Motor neuron (in vitro differentiated cells): Measurements from ENCODE around the gene DCST2. TPM values are rescaled to one million over a fixed set of nuclear protein-coding genes. Genes with fewer than 3 reads are reported as not detected.
"Not testable (repeated sequence)": the region's sequence is repeated elsewhere in the genome, so short reads cannot be mapped to it uniquely, and the experiment has no call there.

Source experiments
- ATAC-seq, 8 experiments: fragments of 200-7000 bp; cut with Tn5 transposase; replicated peaks in 6 of 8; 2 replicates each; pipeline ENCODE4 v1.8.0; 2021; ENCODE audit warnings: mild to moderate bottlenecking in 8 of 8, moderate library complexity in 8 of 8
- H3K27ac ChIP-seq, 2 donors: fragments of 250-450 bp; sonication (Bioruptor Pico); 2 replicates each; pipeline ENCODE4 v1.9.0; 2021; ENCODE audit warnings: antibody characterized with exemption in 2 of 2, mild to moderate bottlenecking in 2 of 2, moderate library complexity in 1 of 2
- H3K4me1 ChIP-seq, 2 donors: fragments of 250-450 bp; sonication (Bioruptor Pico); replicated peaks in 1 of 2; 2 replicates each; pipeline ENCODE4 v1.6.1; 2021; ENCODE audit warnings: antibody characterized with exemption in 2 of 2, mild to moderate bottlenecking in 2 of 2, moderate library complexity in 1 of 2
- H3K4me3 ChIP-seq, 5 donors: fragments of 250-450 bp; sonication (Bioruptor Pico); 2 replicates each; pipeline ENCODE4 v1.9.0; 2021; ENCODE audit warnings: antibody characterized with exemption in 5 of 5, mild to moderate bottlenecking in 5 of 5, moderate library complexity in 4 of 5
- WGBS, 10 experiments: fragments of 450-650 bp; shearing (Covaris generic); methylation state at CpG; one replicate each; pipeline ENCODE4 v1.0.0; 2022; 5-methylcytosine and 5-hydroxymethylcytosine counted together
- in situ Hi-C, 9 experiments: fragments of 400-800 bp; cut with MboI; loops; one replicate each; pipeline ENCODE4 v1.15.0; 2021; ENCODE audit warnings: low sequenced_read_pairs in 9 of 9, low pct_unique_long_range_greater_than_20kb in 2 of 9; ENCODE audit not compliant: unreplicated experiment in 9 of 9
- total RNA-seq, 8 experiments: library from RNA; unstranded; fragments of 300-600 nt; gene quantifications; 2 replicates each; pipeline versions ENCODE4 v1.2.3 to v1.2.4, GENCODE V29; 2022

DCST2 gene
- total RNA-seq, 8 experiments from 2014 or later, result 0.22 to 2.8 (median 0.78) TPM; not detected in 1

DNA sequence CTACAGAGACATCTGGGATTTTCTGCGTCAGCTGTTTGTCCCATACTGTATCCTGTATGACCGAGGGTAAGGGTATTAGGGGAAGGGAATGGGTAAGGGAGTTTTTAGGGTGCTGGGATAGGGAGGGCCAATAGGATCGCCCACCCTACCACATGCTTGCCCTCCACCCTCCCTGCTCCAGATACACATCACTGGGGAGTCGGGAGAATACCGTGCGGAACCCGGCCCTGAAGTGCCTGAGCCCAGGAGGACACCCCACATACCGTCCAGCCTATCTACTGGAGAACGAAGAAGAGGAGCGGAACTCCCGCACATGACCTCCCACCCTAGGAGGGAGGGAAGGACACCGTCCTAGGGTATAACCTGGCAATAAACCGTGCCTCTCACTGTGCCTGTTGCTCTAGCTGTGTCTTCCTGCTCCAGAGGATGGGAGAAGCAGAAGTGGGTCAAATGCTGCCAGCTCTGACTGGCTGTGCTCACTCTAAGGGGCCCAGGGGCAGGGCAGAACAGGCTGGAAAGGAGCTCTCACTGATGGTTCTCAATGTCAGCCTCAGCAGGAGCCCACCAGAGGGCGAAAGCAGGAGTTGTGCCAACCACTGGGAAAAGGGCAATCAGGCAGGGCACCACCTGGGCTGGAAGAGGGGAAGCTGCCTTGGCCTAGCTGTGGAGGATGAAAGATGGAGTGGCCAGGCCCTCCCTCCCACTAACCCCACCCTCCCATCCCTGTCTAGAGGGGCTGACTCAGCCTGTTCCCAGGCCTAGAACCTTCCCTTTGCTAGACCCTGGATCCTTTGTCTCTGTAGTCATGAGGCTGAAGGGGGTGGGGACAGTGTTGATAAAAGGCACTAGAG, 40.6 kb downstream of the DCST2 start:
- H3K4me3 ChIP-seq, result no peak overlapping the region
- H3K27ac ChIP-seq, result peak overlapping the region in 1 of 2 donors; percentile 66
- peak; percentile 50 to 94 (median 90) for ATAC-seq
- 38 to 100% (median 93%) methylated on average over 1 to 13 of the region's 14 CpGs; no CpG with 5 or more reads in 3 of the 10 experiments for WGBS, 10 experiments
- H3K4me1 ChIP-seq, result peaks cover 17 to 19% of the 10 kb centered on the region in 2 donors
- in situ Hi-C loops, result no loop called here

DNA sequence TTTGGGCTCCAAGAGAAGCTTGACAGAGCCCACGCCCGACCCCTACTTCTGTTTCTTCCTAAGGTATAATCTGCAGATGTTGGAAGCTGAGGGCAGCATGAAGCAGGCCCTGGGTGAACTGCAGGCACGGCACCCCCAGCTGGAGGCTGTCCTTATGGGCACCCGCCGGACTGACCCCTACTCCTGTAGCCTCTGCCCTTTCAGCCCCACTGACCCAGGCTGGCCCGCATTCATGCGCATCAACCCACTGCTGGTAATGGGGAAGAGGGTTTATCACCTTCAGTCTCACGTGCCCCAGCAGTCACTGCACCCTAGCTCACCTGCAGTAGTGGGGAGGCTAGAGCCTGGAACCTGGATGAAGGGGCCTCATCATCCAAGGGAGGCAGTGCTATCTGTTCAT, 43.3 kb downstream of the DCST2 start:
- ATAC-seq, result no peak
- H3K4me1 ChIP-seq, result peaks cover 16 to 17% of the 10 kb centered on the region in 2 donors
- H3K27ac ChIP-seq, result no peak overlapping the region
- no peak overlapping the region for H3K4me3 ChIP-seq
- WGBS, 10 experiments, result 80 to 100% (median 91%) methylated on average over 1 to 8 of the region's 8 CpGs; no CpG with 5 or more reads in 4 of the 10 experiments
- in situ Hi-C loops, result no loop called here

DNA sequence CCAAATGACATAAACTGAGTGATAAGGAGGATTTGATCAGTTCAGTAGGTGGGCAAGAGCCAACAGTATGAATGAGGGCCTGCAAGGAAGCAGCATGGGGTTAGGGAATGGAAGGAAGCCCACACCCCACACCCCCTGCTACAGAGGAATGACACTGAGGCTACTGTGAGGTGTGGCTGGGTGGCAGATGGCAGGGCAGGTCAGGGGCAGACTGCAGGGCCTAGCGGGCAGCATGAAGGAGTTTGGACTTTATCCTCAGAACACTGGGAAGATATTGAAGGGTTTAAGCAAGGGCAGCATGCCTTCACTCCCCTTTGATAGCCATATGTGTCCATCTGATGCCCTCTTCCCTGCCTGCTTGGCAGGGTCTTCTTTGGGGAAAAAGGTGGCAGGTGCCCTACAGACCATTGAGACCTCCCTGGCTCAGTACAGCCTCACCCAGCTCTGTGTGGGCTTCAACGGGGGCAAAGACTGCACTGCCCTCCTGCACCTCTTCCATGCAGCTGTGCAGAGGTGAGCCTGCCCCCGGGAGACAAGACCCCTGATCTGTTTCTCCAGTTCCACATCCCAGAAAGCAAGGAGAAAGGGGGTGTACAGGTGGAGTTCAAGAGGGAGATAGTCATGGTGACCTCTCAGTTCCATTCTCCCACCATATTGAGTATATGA, 44.3 kb downstream of the DCST2 start:
- no peak for ATAC-seq
- WGBS, 10 experiments, result 80 to 100% (median 100%) methylated on average over 1 of the region's 3 CpGs; no CpG with 5 or more reads in 6 of the 10 experiments
- Histone ChIP-seq H3K4me1 (peaks cover 21 to 22% of the 10 kb centered on the region in 2 donors), H3K27ac (no peak overlapping the region), H3K4me3 (no peak overlapping the region)
- in situ Hi-C loops, result no loop called here

DNA sequence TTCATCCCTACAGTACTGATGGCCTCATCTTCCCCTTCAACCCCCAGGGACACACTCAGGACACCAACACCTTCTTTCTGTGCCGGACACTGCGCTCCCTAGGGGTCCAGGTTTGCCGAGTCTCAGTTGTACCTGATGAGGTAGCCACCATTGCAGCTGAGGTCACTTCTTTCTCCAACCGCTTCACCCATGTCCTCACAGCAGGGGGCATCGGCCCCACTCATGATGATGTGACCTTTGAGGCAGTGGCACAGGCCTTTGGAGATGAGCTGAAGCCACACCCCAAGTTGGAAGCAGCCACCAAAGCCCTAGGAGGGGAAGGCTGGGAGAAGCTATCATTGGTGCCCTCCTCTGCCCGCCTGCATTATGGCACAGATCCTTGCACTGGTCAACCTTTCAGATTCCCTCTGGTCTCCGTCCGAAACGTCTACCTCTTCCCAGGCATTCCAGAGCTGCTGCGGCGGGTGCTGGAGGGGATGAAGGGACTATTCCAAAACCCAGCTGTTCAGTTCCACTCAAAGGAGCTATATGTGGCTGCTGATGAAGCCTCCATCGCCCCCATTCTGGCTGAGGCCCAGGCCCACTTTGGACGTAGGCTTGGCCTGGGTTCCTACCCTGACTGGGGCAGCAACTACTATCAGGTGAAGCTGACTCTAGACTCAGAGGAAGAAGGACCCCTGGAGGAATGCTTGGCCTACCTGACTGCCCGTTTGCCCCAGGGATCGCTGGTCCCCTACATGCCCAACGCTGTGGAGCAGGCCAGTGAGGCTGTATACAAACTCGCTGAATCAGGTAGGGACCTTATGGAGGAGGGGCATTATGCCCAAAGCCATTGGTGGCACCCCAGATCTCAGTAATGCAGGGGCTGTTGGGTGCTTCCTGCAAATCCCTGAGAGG, 45.3 kb downstream of the DCST2 start:
- H3K4me3 ChIP-seq, result no peak overlapping the region
- H3K27ac ChIP-seq, result no peak overlapping the region
- in situ Hi-C loops, result no loop called here
- no peak for ATAC-seq
- WGBS, 10 experiments, result 89 to 100% (median 91%) methylated on average over 1 to 13 of the region's 17 CpGs; no CpG with 5 or more reads in 3 of the 10 experiments
- H3K4me1 ChIP-seq, result peaks cover 17 to 20% of the 10 kb centered on the region in 2 donors

DNA sequence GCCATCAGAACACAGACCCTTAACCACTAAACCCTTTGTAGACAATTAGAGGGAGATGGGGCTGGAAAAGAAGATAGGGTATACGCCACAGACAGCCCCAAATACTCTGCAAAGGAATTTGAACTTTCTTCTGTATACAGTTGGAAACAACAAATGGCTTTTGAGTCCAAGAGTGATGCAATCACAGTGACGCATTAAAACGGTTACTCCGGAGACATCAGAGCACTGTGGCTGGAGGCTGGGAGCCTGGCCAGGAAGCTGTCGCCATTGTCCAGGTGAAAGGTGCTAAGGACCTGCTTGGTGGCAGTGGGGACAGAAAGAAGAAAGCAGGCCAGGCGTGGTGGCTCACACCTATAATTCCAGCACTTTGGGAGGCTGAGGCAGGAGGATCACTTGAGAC, 46.3 kb downstream of the DCST2 start:
- WGBS, 10 experiments, result 87 to 100% (median 100%) methylated on average over 1 to 6 of the region's 6 CpGs; no CpG with 5 or more reads in 1 of the 10 experiments
- in situ Hi-C loops, result no loop called here
- Histone ChIP-seq H3K27ac (no peak overlapping the region), H3K4me1 (peaks cover 13 to 17% of the 10 kb centered on the region in 2 donors), H3K4me3 (no peak overlapping the region)
- ATAC-seq, result no peak

DNA sequence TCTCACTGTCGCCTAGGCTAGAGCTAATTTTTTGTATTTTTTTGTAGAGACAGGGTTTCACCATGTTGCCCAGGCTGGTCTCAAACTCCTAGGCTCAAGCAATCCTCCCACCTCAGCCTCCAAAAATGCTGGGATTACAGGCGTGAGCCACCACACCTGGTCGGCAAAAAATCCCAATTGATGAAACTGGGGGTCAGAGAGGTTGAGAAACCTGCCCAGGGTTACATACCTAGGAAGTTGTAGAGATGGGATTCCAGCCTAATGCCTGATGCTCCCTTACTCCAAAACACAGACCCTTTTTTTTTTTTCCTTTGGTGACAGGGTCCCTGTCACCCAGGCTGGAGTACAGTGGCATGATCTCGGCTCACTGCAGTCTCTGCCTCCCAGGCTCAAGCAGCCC, 46.8 kb downstream of the DCST2 start:
- WGBS, 10 experiments, result 94 to 100% (median 100%) methylated on average over 1 to 3 of the region's 4 CpGs; no CpG with 5 or more reads in 2 of the 10 experiments
- in situ Hi-C loops, H3K4me3 ChIP-seq, H3K27ac ChIP-seq, ATAC-seq: not testable (repeated sequence)
- peaks cover 16 to 19% of the 10 kb centered on the region in 2 donors for H3K4me1 ChIP-seq

DNA sequence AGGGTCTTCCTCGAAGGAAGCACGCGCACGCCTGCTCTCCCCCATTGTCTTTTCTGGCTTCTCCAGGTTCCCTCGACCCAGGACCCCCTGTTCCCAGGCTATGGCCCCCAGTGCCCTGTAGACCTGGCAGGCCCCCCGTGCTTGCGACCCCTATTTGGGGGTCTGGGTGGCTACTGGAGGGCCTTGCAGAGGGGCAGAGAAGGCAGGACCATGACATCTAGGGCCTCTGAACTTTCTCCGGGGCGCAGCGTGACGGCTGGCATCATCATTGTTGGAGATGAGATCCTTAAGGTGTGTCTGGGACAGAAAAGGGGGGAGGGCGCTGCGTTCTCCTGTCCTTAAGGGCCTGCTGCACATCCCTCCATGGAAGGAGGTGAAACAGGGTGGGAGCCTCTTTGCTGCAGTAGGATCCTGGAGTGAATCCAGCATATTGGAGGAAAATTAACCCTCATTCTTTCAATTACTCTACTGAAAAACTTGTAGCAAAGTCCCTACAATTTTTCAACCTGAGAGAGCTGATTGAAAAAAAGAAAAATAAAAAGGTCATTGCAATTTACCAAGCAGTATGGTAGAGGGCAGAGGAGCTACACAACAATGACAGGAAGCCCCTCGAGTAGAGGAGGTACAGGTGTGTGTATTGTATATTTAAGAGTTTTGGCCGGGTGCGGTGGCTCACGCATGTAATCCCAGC, 49.7 kb downstream of the DCST2 start:
- 0 to 67% (median 15%) methylated on average over 1 to 11 of the region's 17 CpGs for WGBS, 10 experiments
- Histone ChIP-seq H3K27ac (peak overlapping the region; percentile 75 to 80), H3K4me3 (peak overlapping the region; percentile 65 to 93 (median 71)), H3K4me1 (peaks cover 14 to 15% of the 10 kb centered on the region in 2 donors)
- no peak for ATAC-seq
- in situ Hi-C loops, result no loop called here

DNA sequence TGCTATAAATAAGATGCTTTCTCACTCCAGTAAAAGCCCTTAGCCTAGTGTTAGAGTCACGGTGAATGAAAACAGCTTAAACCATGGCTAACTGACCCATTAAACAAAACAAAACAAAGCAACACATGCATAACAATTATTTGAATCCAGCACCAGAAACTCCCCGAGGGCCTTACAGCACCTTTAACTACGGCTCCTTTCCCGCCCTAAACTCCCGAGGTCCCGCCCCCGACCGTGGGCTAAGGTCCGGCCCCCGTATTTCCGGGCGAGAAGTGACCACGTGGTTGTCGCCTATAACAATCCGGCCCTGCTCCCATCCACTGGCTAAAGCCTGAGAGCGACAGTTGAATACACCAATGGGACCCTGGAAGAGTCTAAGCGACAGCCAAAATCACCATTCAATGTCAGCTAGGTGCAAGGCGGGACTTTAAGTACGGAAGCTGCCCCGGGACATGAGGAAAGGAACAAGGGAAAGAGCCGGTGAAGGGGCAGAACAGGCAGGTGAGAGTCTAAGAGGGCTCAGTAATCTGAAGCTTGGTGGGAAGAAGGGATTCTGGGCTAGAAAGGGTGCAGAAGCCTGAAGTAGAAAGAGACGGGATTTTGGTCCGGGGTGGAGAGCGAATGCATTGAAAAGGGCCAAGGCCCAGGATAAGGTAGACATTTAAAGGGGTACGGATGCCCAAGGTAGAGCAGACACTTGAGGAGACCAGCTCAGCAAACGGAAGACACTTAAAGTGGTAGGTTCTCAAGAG, 50.5 kb downstream of the DCST2 start, which contains the start of gene FLAD1:
Gene FLAD1 (plus strand): TSS at position 448 of the 752 bp plus-strand sequence. CDS start 351 bp downstream, outside the sequence.
- Histone ChIP-seq H3K4me3 (peak within 1 kb of the TSS; percentile 65 to 93 (median 71)), H3K27ac (peak within 1 kb of the TSS; percentile 75 to 80), H3K4me1 (peaks cover 13% of the 10 kb centered on the region in 2 donors)
- 0 to 2% (median 0%) methylated on average over 1 to 20 of the region's 26 CpGs for WGBS, 10 experiments
- peak; percentile 99 to 100 (median 100) for ATAC-seq
- in situ Hi-C loops, result no loop called here

DNA sequence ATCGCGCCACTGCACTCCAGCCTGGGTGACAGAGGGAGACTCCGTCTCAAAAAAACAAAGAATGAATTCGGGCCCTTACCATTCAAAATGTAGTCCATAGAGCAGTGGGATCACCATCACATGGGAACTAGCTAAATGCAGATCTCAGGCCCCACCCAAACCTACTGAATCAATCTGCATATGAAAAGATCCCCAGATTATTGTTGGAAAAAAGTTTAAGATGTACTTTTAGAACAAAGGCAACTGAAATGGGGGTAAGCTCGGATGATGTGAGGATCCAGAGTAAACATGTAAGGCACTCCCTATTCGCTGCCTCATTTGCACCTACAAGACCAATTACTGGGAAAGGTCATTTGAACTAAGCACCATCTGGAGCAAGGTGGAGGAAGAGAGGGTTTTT, 51.2 kb downstream of the DCST2 start:
- 0 to 100% (median 32%) methylated on average over 1 to 6 of the region's 6 CpGs; no CpG with 5 or more reads in 1 of the 10 experiments for WGBS, 10 experiments
- ATAC-seq, result no peak

DNA sequence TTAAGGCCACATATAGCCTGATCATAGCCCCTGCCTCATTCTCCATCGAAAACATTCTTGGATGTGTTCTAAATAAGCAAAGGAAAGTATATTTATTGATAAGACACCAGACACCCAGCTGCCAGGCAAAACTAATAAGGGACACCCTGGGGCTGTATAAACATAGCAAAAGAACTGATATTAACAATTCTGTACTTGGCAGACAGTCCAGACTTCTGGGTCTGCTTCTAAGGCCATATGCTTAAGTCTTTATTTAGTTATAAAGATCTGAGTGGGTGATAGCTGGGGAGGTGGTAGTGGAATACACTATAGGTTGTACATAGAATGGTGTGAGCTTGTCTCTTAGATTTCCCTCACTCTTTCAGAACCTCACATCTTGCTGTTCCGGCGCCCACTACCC, 55.2 kb downstream of the DCST2 start:
- Histone ChIP-seq H3K4me1 (peaks cover 10 to 11% of the 10 kb centered on the region in 2 donors), H3K4me3 (no peak overlapping the region), H3K27ac (no peak overlapping the region)
- no peak for ATAC-seq
- in situ Hi-C loops, result no loop called here
- WGBS, 10 experiments, result 82 to 100% (median 100%) methylated on average over 1 to 3 of the region's 3 CpGs; no CpG with 5 or more reads in 3 of the 10 experiments

More for the DNA sequence above, 51.2 kb downstream of the DCST2 start:
- in situ Hi-C loops, result no loop called here
- Histone ChIP-seq H3K4me3 (peak overlapping the region; percentile 65 to 93 (median 71)), H3K4me1 (peaks cover 13% of the 10 kb centered on the region in 2 donors), H3K27ac (no peak overlapping the region)

DNA sequence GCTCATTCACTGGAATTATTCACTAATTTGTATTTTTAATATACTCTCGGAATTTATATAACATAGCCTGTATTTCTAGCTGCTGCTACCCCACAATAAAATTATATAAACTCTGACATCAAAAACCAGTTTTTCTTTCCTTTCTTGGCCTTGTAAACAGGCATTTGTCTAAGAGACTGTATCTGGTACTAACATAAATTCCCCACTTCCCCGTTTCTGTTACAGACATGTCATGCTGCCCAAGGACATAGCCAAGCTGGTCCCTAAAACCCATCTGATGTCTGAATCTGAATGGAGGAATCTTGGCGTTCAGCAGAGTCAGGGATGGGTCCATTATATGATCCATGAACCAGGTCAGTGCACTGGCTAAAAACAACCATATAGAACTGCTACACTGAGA, 55.8 kb downstream of the DCST2 start:
- 42 to 92% (median 73%) methylated on average over 1 to 3 of the region's 3 CpGs; no CpG with 5 or more reads in 2 of the 10 experiments for WGBS, 10 experiments
- in situ Hi-C loops, H3K4me3 ChIP-seq, H3K27ac ChIP-seq, ATAC-seq: not testable (repeated sequence)
- H3K4me1 ChIP-seq, result peaks cover 15 to 16% of the 10 kb centered on the region in 2 donors
